ENCODE measurements around the gene P2RY2.
"Not testable (repeated sequence)": the region's sequence is repeated elsewhere in the genome, so short reads cannot be mapped to it uniquely, and the experiment has no call there.

The P2RY2 gene

GRCh38 chr11:73188301-73188700, 29.8 kb upstream of the P2RY2 start:
- no peak for DNase-seq (ENCODE audit: low read depth)

GRCh38 chr11:73189315-73189714, 28.8 kb upstream of the P2RY2 start:
- no peak for DNase-seq (ENCODE audit: low read depth)

- no peak for DNase-seq (ENCODE audit: low read depth)
Observed at GRCh38 chr11:73189723-73190556, 28.1 kb upstream of the P2RY2 start.

- no peak for DNase-seq (ENCODE audit: low read depth)
Observed at GRCh38 chr11:73190557-73190885, 27.6 kb upstream of the P2RY2 start.

- DNase-seq (ENCODE audit: low read depth): no peak
Observed at GRCh38 chr11:73191151-73191550, 26.9 kb upstream of the P2RY2 start.

GRCh38 chr11:73192272-73192671, 25.8 kb upstream of the P2RY2 start:
- DNase-seq (ENCODE audit: low read depth): no peak

GRCh38 chr11:73193251-73194033, 24.6 kb upstream of the P2RY2 start:
- DNase-seq (ENCODE audit: low read depth): no peak

- no peak for DNase-seq (ENCODE audit: low read depth)
Observed at GRCh38 chr11:73194034-73194507, 24.0 kb upstream of the P2RY2 start.

- no peak for DNase-seq (ENCODE audit: low read depth)
Observed at GRCh38 chr11:73194593-73194992, 23.5 kb upstream of the P2RY2 start.

- DNase-seq (ENCODE audit: low read depth): no peak
Observed at GRCh38 chr11:73195191-73196007, 22.7 kb upstream of the P2RY2 start.

- no peak for DNase-seq (ENCODE audit: low read depth)
Observed at GRCh38 chr11:73196576-73196975, 21.5 kb upstream of the P2RY2 start.

GRCh38 chr11:73197348-73197747, 20.7 kb upstream of the P2RY2 start:
- DNase-seq (ENCODE audit: low read depth): no peak

GRCh38 chr11:73197787-73198186, 20.3 kb upstream of the P2RY2 start:
- DNase-seq (ENCODE audit: low read depth): not testable (repeated sequence)

GRCh38 chr11:73198677-73199076, 19.4 kb upstream of the P2RY2 start:
- DNase-seq (ENCODE audit: low read depth): no peak

- no peak for DNase-seq (ENCODE audit: low read depth)
Observed at GRCh38 chr11:73199446-73199845, 18.6 kb upstream of the P2RY2 start.

- DNase-seq (ENCODE audit: low read depth): no peak
Observed at GRCh38 chr11:73200256-73200655, 17.8 kb upstream of the P2RY2 start.

GRCh38 chr11:73201249-73201648, 16.8 kb upstream of the P2RY2 start:
- DNase-seq (ENCODE audit: low read depth): no peak

- no peak for DNase-seq (ENCODE audit: low read depth)
Observed at GRCh38 chr11:73201888-73202780, 15.9 kb upstream of the P2RY2 start.

- DNase-seq (ENCODE audit: low read depth): no peak
Observed at GRCh38 chr11:73203322-73203721, 14.8 kb upstream of the P2RY2 start.

- no peak for DNase-seq (ENCODE audit: low read depth)
Observed at GRCh38 chr11:73203790-73204189, 14.3 kb upstream of the P2RY2 start.

GRCh38 chr11:73204711-73205121, 13.4 kb upstream of the P2RY2 start:
- DNase-seq (ENCODE audit: low read depth): no peak
